Stimulated activated CD8-positive, alpha-beta memory T cell treated with anti-CD3 and anti-CD28 coated beads, Interleukin-12 subunit alpha, Interleukin-12 subunit beta, amount 100 ng/mL, for 24 hours (primary cell): ENCODE measurements around the gene GALNT13.
"Not testable (repeated sequence)": the region's sequence is repeated elsewhere in the genome, so short reads cannot be mapped to it uniquely, and the experiment has no call there.

Experiments
- DNase-seq: peaks from one replicate; pipeline ENCODE4 v3.0.0-alpha.2; 2020; ENCODE audit errors: extremely low read depth

The GALNT13 gene

DNA sequence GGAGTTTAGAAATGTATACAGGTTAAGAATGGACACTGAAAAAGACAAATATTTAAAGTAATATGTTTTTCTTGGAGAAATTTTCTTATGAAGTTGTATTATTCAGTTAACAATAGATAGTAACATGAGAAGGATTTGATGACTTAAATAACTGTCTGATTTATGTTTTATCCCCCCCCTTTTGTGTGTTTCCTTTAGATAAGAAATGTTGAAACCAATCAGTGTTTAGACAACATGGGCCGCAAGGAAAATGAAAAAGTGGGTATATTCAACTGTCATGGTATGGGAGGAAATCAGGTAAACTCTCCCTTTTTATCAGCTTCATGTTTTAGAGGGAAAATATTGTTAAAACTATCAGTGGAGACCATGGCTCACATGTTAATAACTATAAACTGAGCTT lies 537.1 kb downstream of the GALNT13 start:
- DNase-seq, result no peak

- no peak for DNase-seq
These were observed 550.5 kb downstream of the GALNT13 start for GRCh38 chr2:154422251-154422650.

- no peak for DNase-seq
These were observed 554.3 kb downstream of the GALNT13 start for GRCh38 chr2:154425994-154426393.

DNA sequence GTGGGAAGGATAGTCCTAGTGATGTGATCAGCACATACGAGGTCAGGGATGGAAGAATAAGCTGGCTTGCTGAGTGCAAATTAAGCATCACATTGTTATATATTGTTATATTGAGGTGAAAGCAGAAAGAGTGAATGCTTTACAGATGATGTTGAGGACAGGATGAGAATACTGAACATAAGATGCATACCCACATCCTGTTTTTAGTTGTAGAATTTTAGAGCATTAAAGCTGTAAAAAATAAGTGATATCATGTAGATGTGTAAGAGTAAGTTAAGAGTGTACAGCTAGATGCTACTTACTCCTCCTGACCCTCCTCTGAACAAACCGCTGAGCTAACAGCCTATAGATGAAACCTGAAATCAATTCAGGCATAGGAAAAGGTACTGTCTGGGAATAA lies 555.7 kb downstream of the GALNT13 start:
- no peak for DNase-seq

- DNase-seq, result no peak
These were observed 556.3 kb downstream of the GALNT13 start for GRCh38 chr2:154428022-154428421.

GRCh38 chr2:154433010-154433409 lies 561.3 kb downstream of the GALNT13 start:
- no peak for DNase-seq

GRCh38 chr2:154437104-154437503 lies 565.4 kb downstream of the GALNT13 start:
- DNase-seq, result no peak

- no peak for DNase-seq
These were observed 567.4 kb downstream of the GALNT13 start for GRCh38 chr2:154439156-154439555.

GRCh38 chr2:154443919-154444318 lies 572.2 kb downstream of the GALNT13 start:
- no peak for DNase-seq

GRCh38 chr2:154446324-154446723 lies 574.6 kb downstream of the GALNT13 start:
- DNase-seq, result no peak

GRCh38 chr2:154447727-154448418 lies 576.2 kb downstream of the GALNT13 start:
- DNase-seq, result no peak

- no peak for DNase-seq
These were observed 578.4 kb downstream of the GALNT13 start for GRCh38 chr2:154449951-154450658.

- no peak for DNase-seq
These were observed 580.7 kb downstream of the GALNT13 start for GRCh38 chr2:154452471-154452870.

GRCh38 chr2:154452906-154453493 lies 581.3 kb downstream of the GALNT13 start:
- DNase-seq, result no peak

DNA sequence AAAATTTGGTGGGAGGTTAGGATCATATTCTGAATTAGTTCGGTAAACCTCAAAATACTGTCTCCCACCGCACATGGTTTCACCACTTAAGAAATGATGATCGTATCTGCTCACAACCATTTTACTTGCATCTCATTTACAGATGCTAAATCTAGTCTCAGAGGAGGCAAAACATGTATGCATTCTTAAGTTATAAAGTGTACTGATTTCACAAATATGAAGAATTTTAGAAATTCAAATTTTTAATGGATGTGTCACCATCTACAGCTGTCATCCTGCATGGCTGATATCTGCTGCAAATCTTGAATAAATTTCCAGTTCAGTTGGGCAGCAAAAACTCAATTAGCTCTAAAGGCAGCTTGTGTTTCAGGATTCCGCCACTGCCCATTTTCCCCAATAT lies 583.4 kb downstream of the GALNT13 start:
- DNase-seq, result no peak

GRCh38 chr2:154455866-154456265 lies 584.1 kb downstream of the GALNT13 start:
- DNase-seq, result no peak

DNA sequence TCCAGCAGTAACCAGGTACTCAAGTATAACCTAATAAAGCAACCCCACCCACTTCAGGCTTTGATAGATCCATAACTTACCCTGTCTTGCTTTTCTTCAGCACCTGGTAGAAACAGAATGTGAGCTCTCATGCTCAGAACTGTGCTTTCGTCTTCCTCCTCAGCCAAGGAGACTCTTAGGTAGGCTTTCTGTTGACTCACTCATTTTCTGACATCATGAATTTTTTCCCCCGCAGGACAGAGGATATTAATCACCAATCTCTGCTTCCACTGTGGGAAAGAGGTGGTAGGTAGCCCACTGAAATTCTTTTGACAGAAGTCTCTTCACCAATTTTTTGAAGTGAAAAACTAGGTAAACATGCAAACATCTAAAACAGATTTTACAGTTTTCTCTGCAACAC lies 585.6 kb downstream of the GALNT13 start:
- no peak for DNase-seq

DNA sequence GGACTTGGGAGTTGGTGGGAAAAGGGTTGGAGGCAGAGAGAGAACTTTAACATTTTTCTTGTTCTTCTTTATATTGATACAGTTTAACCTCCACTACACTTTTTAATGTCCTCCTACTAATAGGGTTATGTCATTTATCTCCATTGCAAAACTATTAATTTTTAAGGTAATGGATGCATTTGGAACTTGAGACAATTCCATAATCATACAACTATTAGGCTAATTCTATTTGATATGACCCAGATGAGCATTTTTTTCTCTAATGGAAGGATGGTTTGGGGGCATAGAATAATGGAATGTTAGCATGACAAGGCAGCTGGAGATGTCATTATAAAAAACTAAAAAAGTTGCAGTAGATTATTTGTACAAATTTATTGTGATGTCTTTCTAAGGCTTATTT lies 587.6 kb downstream of the GALNT13 start:
- no peak for DNase-seq

GRCh38 chr2:154462634-154463033 lies 590.9 kb downstream of the GALNT13 start:
- no peak for DNase-seq

GRCh38 chr2:154466226-154466625 lies 594.5 kb downstream of the GALNT13 start:
- DNase-seq, result no peak

- DNase-seq, result no peak
These were observed 598.7 kb downstream of the GALNT13 start for GRCh38 chr2:154470376-154470775.

- DNase-seq, result not testable (repeated sequence)
These were observed 599.8 kb downstream of the GALNT13 start for GRCh38 chr2:154471492-154471891.

GRCh38 chr2:154477319-154477718 lies 605.6 kb downstream of the GALNT13 start:
- no peak for DNase-seq
